ENCODE measurements around the gene HSPA14.
"Not testable (repeated sequence)": the region's sequence is repeated elsewhere in the genome, so short reads cannot be mapped to it uniquely, and the experiment has no call there.

The HSPA14 gene

GRCh38 chr10:14905890-14906289 lies 67.8 kb downstream of the HSPA14 start:
- no peak overlapping the region for H3K4me2 ChIP-seq (ENCODE audit: low read length)
- no peaks in the 10 kb centered on the region for H4K20me1 ChIP-seq (ENCODE audit: insufficient read depth, low read length)
- no peaks in the 10 kb centered on the region for H3K4me1 ChIP-seq (ENCODE audit: low read length)
- H3K36me3 ChIP-seq (replicated peaks; ENCODE audit: low read depth, low read length), result peaks cover 60% of the 10 kb centered on the region
- no peak overlapping the region for H3K9ac ChIP-seq (ENCODE audit: low read length)
- H2AFZ ChIP-seq (ENCODE audit: low read depth, low read length), result no peak overlapping the region
- H3K4me3 ChIP-seq (ENCODE audit: low read length), result no peak overlapping the region
- peaks cover 4% of the 10 kb centered on the region; the same call in 1 of the 2 replicates for H3K9me3 ChIP-seq (ENCODE audit: insufficient read depth, low read length)
- TF ChIP-seq CTCF (IDR thresholded peaks at IDR 0.05; ENCODE audit: low read depth, low read length), result no peak
- TF ChIP-seq EZH2phosphoT487 (IDR thresholded peaks at IDR 0.05; ENCODE audit: low read depth), result no peak
- H3K27me3 ChIP-seq (ENCODE audit: low read depth, low read length), result no peaks in the 10 kb centered on the region
- H3K27ac ChIP-seq (ENCODE audit: low read length), result no peak overlapping the region
- H3K79me2 ChIP-seq (ENCODE audit: low read length), result no peaks in the 10 kb centered on the region

- Histone ChIP-seq H3K4me1 (ENCODE audit: low read length) (no peaks in the 10 kb centered on the region), H3K9ac (ENCODE audit: low read length) (no peak overlapping the region), H2AFZ (ENCODE audit: low read depth, low read length) (no peak overlapping the region), H3K27me3 (ENCODE audit: low read depth, low read length) (no peaks in the 10 kb centered on the region), H3K36me3 (replicated peaks; ENCODE audit: low read depth, low read length) (peaks cover 68% of the 10 kb centered on the region), H4K20me1 (ENCODE audit: insufficient read depth, low read length) (no peaks in the 10 kb centered on the region), H3K27ac (ENCODE audit: low read length) (no peak overlapping the region), H3K4me2 (ENCODE audit: low read length) (no peak overlapping the region), H3K79me2 (ENCODE audit: low read length) (no peaks in the 10 kb centered on the region), H3K9me3 (ENCODE audit: insufficient read depth, low read length) (peaks cover 4% of the 10 kb centered on the region; the same call in 1 of the 2 replicates), H3K4me3 (ENCODE audit: low read length) (no peak overlapping the region)
- TF ChIP-seq CTCF (IDR thresholded peaks at IDR 0.05; ENCODE audit: low read depth, low read length) (no peak), EZH2phosphoT487 (IDR thresholded peaks at IDR 0.05; ENCODE audit: low read depth) (no peak)
Observed at GRCh38 chr10:14906765-14907164, 68.7 kb downstream of the HSPA14 start.

- not testable (repeated sequence) for H3K9ac ChIP-seq (ENCODE audit: low read length); H3K4me2 ChIP-seq (ENCODE audit: low read length); H3K4me3 ChIP-seq (ENCODE audit: low read length); H3K27me3 ChIP-seq (ENCODE audit: low read depth, low read length); H3K27ac ChIP-seq (ENCODE audit: low read length); H3K4me1 ChIP-seq (ENCODE audit: low read length); H4K20me1 ChIP-seq (ENCODE audit: insufficient read depth, low read length); H3K79me2 ChIP-seq (ENCODE audit: low read length); H3K9me3 ChIP-seq (ENCODE audit: insufficient read depth, low read length); H2AFZ ChIP-seq (ENCODE audit: low read depth, low read length)
- H3K36me3 ChIP-seq (replicated peaks; ENCODE audit: low read depth, low read length), result peaks cover 72% of the 10 kb centered on the region
Observed at GRCh38 chr10:14907591-14907990, 69.5 kb downstream of the HSPA14 start.

- H3K79me2 ChIP-seq (ENCODE audit: low read length), result no peaks in the 10 kb centered on the region
- no peak overlapping the region for H2AFZ ChIP-seq (ENCODE audit: low read depth, low read length)
- no peak overlapping the region for H3K4me2 ChIP-seq (ENCODE audit: low read length)
- H4K20me1 ChIP-seq (ENCODE audit: insufficient read depth, low read length), result no peaks in the 10 kb centered on the region
- no peak overlapping the region for H3K4me3 ChIP-seq (ENCODE audit: low read length)
- peaks cover 84% of the 10 kb centered on the region for H3K36me3 ChIP-seq (replicated peaks; ENCODE audit: low read depth, low read length)
- H3K9ac ChIP-seq (ENCODE audit: low read length), result no peak overlapping the region
- H3K27ac ChIP-seq (ENCODE audit: low read length), result no peak overlapping the region
- TF ChIP-seq EZH2phosphoT487 (IDR thresholded peaks at IDR 0.05; ENCODE audit: low read depth), result no peak
- TF ChIP-seq CTCF (IDR thresholded peaks at IDR 0.05; ENCODE audit: low read depth, low read length), result no peak
- no peaks in the 10 kb centered on the region for H3K4me1 ChIP-seq (ENCODE audit: low read length)
- peaks cover 4% of the 10 kb centered on the region; the same call in 1 of the 2 replicates for H3K9me3 ChIP-seq (ENCODE audit: insufficient read depth, low read length)
- H3K27me3 ChIP-seq (ENCODE audit: low read depth, low read length), result no peaks in the 10 kb centered on the region
Observed at GRCh38 chr10:14909101-14909500, 71.0 kb downstream of the HSPA14 start.

GRCh38 chr10:14910953-14911352 lies 72.8 kb downstream of the HSPA14 start:
- Histone ChIP-seq H3K79me2 (ENCODE audit: low read length) (no peaks in the 10 kb centered on the region), H3K4me3 (ENCODE audit: low read length) (no peak overlapping the region), H3K4me2 (ENCODE audit: low read length) (no peak overlapping the region), H3K9me3 (ENCODE audit: insufficient read depth, low read length) (peaks cover 4% of the 10 kb centered on the region; the same call in 1 of the 2 replicates), H3K9ac (ENCODE audit: low read length) (no peak overlapping the region), H3K27me3 (ENCODE audit: low read depth, low read length) (no peaks in the 10 kb centered on the region), H2AFZ (ENCODE audit: low read depth, low read length) (no peak overlapping the region), H3K27ac (ENCODE audit: low read length) (no peak overlapping the region), H3K4me1 (ENCODE audit: low read length) (no peaks in the 10 kb centered on the region), H3K36me3 (replicated peaks; ENCODE audit: low read depth, low read length) (peaks cover 90% of the 10 kb centered on the region), H4K20me1 (ENCODE audit: insufficient read depth, low read length) (no peaks in the 10 kb centered on the region)
- TF ChIP-seq EZH2phosphoT487 (IDR thresholded peaks at IDR 0.05; ENCODE audit: low read depth) (no peak), CTCF (IDR thresholded peaks at IDR 0.05; ENCODE audit: low read depth, low read length) (no peak)

Data from OCI-LY3 (cell line).